Left lung (tissue), 10 donors: ENCODE results near the gene CCDC171. TPM values are rescaled to one million over a fixed set of nuclear protein-coding genes. Genes with fewer than 3 reads are reported as not detected.

Source experiments
- ATAC-seq: fragments of 200-7000 bp; cut with Tn5 transposase; one replicate; pipeline ENCODE4 v1.9.1; 2020; ENCODE audit warnings: moderate library complexity
- DNase-seq, 4 donors: peaks; one replicate each; pipeline ENCODE4 v3.0.0-alpha.2; 2013 to 2020
- H3K27ac ChIP-seq, 2 donors: fragments of 200-600 bp; sonication (generic) in 1 of 2; one replicate each; pipeline versions ENCODE4 v1.5.0 to v1.8.0; 2020 to 2021
- H3K27me3 ChIP-seq, 2 donors: fragments of 200-600 bp; sonication (generic) in 1 of 2; one replicate each; pipeline versions ENCODE4 v1.5.0 to v1.8.0; 2020 to 2021
- H3K36me3 ChIP-seq, 2 donors: fragments of 200-600 bp; sonication (generic) in 1 of 2; one replicate each; pipeline versions ENCODE4 v1.5.0 to v1.8.0; 2020 to 2021
- H3K4me1 ChIP-seq, 2 donors: fragments of 200-600 bp; one replicate each; pipeline ENCODE4 v1.8.0; 2021
- H3K4me3 ChIP-seq, 2 donors: fragments of 200-600 bp; sonication (generic) in 1 of 2; one replicate each; pipeline versions ENCODE4 v1.5.0 to v1.8.0; 2020 to 2021; ENCODE audit warnings: mild to moderate bottlenecking in 1 of 2
- H3K9me3 ChIP-seq, 2 donors: fragments of 200-600 bp; sonication (generic) in 1 of 2; one replicate each; pipeline versions ENCODE4 v1.5.0 to v1.8.0; 2020 to 2021
- CTCF ChIP-seq, 2 donors: fragments of 200-600 bp; sonication (generic) in 1 of 2; IDR thresholded peaks; one replicate each; pipeline versions ENCODE4 v1.5.0 to v1.8.0; 2021; ENCODE audit warnings: antibody characterized with exemption in 2 of 2
- intact Hi-C, 2 donors: fragments of 100-400 bp; cut with DNase I; formaldehyde crosslinking; loops; one replicate each; pipeline versions ENCODE4 v1.11.2 to v1.14.2; 2022
- polyA plus RNA-seq, 6 donors: library from polyadenylated mRNA; unstranded; fragments of 120-200 nt; gene quantifications; one replicate each; pipeline ENCODE4 v1.2.1, GENCODE V29; 2013; ENCODE audit not compliant: insufficient read length in 6 of 6
- total RNA-seq, 2 donors: library from RNA; stranded (reverse); fragmentation: NEBNext Ultra II Directional; extraction: Animal tissue kit (Norgen Biotek cat#: 25700); gene quantifications; one replicate each; pipeline ENCODE4 v1.2.1, GENCODE V29; 2021
- donor health status: DM: no; HTN: yes; CAD: no.
- donor health status: DM: no; HTN: no; CAD: no.

The CCDC171 gene
- total and polyA plus RNA-seq, 8 donors: 2.0 to 11.2 (median 10.0) TPM

- H3K27me3 ChIP-seq: no peaks in the 10 kb centered on the region
- no peaks in the 10 kb centered on the region for H3K9me3 ChIP-seq
- no peak for DNase-seq
- intact Hi-C loops: no loop called here
- no peak overlapping the region for H3K27ac ChIP-seq
- no peak for TF ChIP-seq CTCF (IDR thresholded peaks at IDR 0.05)
- ATAC-seq: no peak
- no peaks in the 10 kb centered on the region for H3K4me1 ChIP-seq
- no peaks in the 10 kb centered on the region for H3K36me3 ChIP-seq
- no peak overlapping the region for H3K4me3 ChIP-seq
Measured at GRCh38 chr9:15724016-15724415, 171.2 kb downstream of the CCDC171 start.

DNA sequence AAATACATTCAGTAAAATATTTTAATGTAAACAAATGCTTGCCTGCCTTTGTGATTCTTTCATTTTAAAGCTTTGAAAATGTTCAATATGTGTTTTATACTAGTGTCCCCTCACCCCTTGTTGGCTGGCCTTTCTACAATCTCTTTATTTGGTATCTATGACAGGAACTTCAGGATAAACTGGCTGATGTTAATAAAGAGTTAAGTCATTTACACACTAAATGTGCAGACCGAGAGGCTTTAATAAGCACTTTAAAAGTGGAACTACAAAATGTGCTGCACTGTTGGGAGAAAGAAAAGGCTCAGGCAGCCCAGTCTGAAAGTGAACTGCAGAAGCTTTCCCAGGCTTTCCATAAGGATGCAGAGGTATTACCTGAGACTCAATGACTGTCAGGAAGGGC, 171.8 kb downstream of the CCDC171 start:
- H3K4me1 ChIP-seq: no peaks in the 10 kb centered on the region
- DNase-seq: no peak
- H3K27me3 ChIP-seq: no peaks in the 10 kb centered on the region
- no peaks in the 10 kb centered on the region for H3K9me3 ChIP-seq
- no peak for ATAC-seq
- TF ChIP-seq CTCF (IDR thresholded peaks at IDR 0.05): no peak
- H3K4me3 ChIP-seq: no peak overlapping the region
- intact Hi-C loops: no loop called here
- H3K27ac ChIP-seq: peak overlapping the region in 1 of 2 donors; percentile 8
- H3K36me3 ChIP-seq: no peaks in the 10 kb centered on the region

DNA sequence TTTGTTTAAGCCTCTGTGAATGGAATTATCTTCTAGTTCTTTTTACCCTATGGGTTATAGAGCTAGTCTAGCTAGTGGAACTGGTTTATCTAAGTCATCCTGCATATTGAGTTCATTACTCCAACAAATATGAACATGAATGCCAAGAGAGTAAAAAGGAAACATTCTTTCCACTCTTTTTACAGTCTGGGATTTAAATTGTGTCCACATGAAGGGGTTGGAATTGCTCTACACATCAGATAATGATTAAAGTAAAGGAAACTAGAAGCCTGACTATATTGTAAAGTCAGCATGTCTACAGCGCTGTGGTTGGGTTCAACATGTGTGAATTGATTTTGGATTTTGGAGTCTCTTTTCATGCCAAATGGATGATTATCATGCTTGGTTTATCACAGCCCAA, 173.1 kb downstream of the CCDC171 start:
- no peak overlapping the region for H3K4me3 ChIP-seq
- DNase-seq (no peak), ATAC-seq (no peak)
- H3K27ac ChIP-seq: no peak overlapping the region
- H3K36me3 ChIP-seq: no peaks in the 10 kb centered on the region
- H3K27me3 ChIP-seq: no peaks in the 10 kb centered on the region
- no peaks in the 10 kb centered on the region for H3K4me1 ChIP-seq
- intact Hi-C loops: no loop called here
- no peaks in the 10 kb centered on the region for H3K9me3 ChIP-seq
- TF ChIP-seq CTCF (IDR thresholded peaks at IDR 0.05): no peak

DNA sequence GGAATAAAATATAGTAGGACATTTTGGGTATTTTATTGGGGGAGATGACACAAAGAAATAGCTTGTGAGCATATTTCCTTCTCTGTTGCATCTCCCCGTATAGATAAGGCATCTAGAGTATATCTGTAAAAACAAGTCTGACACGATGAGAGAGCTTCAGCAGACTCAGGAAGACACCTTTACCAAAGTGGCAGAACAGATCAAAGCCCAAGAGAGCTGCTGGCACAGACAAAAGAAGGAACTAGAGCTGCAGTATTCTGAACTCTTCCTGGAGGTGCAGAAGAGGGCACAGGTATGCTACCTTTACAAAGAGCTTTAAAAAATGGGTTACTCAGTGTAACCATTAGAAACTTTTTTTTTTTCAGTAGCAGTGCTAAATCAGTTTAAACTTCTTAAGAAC, 176.7 kb downstream of the CCDC171 start:
- intact Hi-C loops: no loop called here

More for the DNA sequence above, 176.7 kb downstream of the CCDC171 start:
- Histone ChIP-seq H3K27me3 (no peaks in the 10 kb centered on the region), H3K27ac (no peak overlapping the region), H3K9me3 (no peaks in the 10 kb centered on the region), H3K4me1 (no peaks in the 10 kb centered on the region), H3K36me3 (no peaks in the 10 kb centered on the region), H3K4me3 (no peak overlapping the region)
- ATAC-seq (no peak), DNase-seq (no peak)
- TF ChIP-seq CTCF (IDR thresholded peaks at IDR 0.05): no peak
